Endothelial cell (in vitro differentiated cells): Measurements from ENCODE around the gene TPM4. TPM values are rescaled to one million over a fixed set of nuclear protein-coding genes. Genes with fewer than 3 reads are reported as not detected.
A peak's percentile ranks its signal among the peaks of the same experiment; 100 is the strongest.

Source experiments
- DNase-seq: peaks from one replicate; pipeline ENCODE4 v3.0.0; 2021; ENCODE audit warnings: low spot score
- H3K27ac Mint-ChIP-seq: one replicate; pipeline ENCODE4 v1.8.0; 2021; ENCODE audit warnings: mixed read lengths, inconsistent platforms; ENCODE audit not compliant: unreplicated experiment
- H3K27me3 Mint-ChIP-seq: one replicate; pipeline ENCODE4 v1.8.0; 2021; ENCODE audit warnings: mild to moderate bottlenecking, moderate library complexity, mixed read lengths, inconsistent platforms; ENCODE audit not compliant: unreplicated experiment
- H3K36me3 Mint-ChIP-seq: one replicate; pipeline ENCODE4 v1.8.0; 2021; ENCODE audit warnings: mild to moderate bottlenecking, low read depth, mixed read lengths, inconsistent platforms; ENCODE audit not compliant: unreplicated experiment
- H3K4me1 Mint-ChIP-seq: one replicate; pipeline ENCODE4 v1.8.0; 2021; ENCODE audit warnings: mild to moderate bottlenecking, mixed read lengths, inconsistent platforms; ENCODE audit not compliant: unreplicated experiment
- H3K4me3 Mint-ChIP-seq: one replicate; pipeline ENCODE4 v1.8.0; 2021; ENCODE audit warnings: mild to moderate bottlenecking, mixed read lengths, inconsistent platforms; ENCODE audit not compliant: unreplicated experiment
- H3K9me3 Mint-ChIP-seq: one replicate; pipeline ENCODE4 v1.8.0; 2021; ENCODE audit warnings: mixed read lengths, inconsistent platforms; ENCODE audit not compliant: unreplicated experiment
- CTCF ChIP-seq: fragments of 200-600 bp; sonication (generic); IDR thresholded peaks from one replicate; pipeline ENCODE4 v1.5.0; 2021; ENCODE audit warnings: antibody characterized with exemption; ENCODE audit not compliant: unreplicated experiment
- total RNA-seq: library from RNA; stranded (reverse); fragmentation: NEBNext Ultra II Directional; extraction: Animal tissue kit (Norgen Biotek cat#: 25700); gene quantifications from one replicate; pipeline ENCODE4 v1.2.1, GENCODE V29; 2021; ENCODE audit not compliant: unreplicated experiment

Gene TPM4
- total RNA-seq, 1 donor from 2014 or later = 644 TPM

GRCh38 chr19:16111909-16112752, 35.8 kb downstream of the TPM4 start:
- Mint-ChIP-seq H3K4me1 (peaks cover 23% of the 10 kb centered on the region), H3K27me3 (peaks cover 6% of the 10 kb centered on the region), H3K4me3 (peak overlapping the region; percentile 98), H3K27ac (peak overlapping the region; percentile 97), H3K36me3 (peaks cover 11% of the 10 kb centered on the region), H3K9me3 (no peaks in the 10 kb centered on the region)
- DNase-seq = no peak
- TF ChIP-seq CTCF = no peak

- peaks cover 7% of the 10 kb centered on the region for H3K27me3 Mint-ChIP-seq
These were observed 36.5 kb downstream of the TPM4 start for GRCh38 chr19:16112778-16113177.

GRCh38 chr19:16113727-16114126, 37.4 kb downstream of the TPM4 start:
- H3K9me3 Mint-ChIP-seq = no peaks in the 10 kb centered on the region
- no peak for TF ChIP-seq CTCF
- peaks cover 13% of the 10 kb centered on the region for H3K36me3 Mint-ChIP-seq
- peaks cover 7% of the 10 kb centered on the region for H3K27me3 Mint-ChIP-seq
- H3K27ac Mint-ChIP-seq = no peak overlapping the region
- peaks cover 20% of the 10 kb centered on the region for H3K4me1 Mint-ChIP-seq
- DNase-seq = no peak
- no peak overlapping the region for H3K4me3 Mint-ChIP-seq

More at GRCh38 chr19:16112778-16113177, 36.5 kb downstream of the TPM4 start:
- H3K4me1 Mint-ChIP-seq = peaks cover 20% of the 10 kb centered on the region
- H3K27ac Mint-ChIP-seq = peak overlapping the region; percentile 97
- H3K9me3 Mint-ChIP-seq = no peaks in the 10 kb centered on the region
- no peak for DNase-seq
- TF ChIP-seq CTCF = no peak
- H3K36me3 Mint-ChIP-seq = peaks cover 13% of the 10 kb centered on the region
- H3K4me3 Mint-ChIP-seq = peak overlapping the region; percentile 98

- H3K9me3 Mint-ChIP-seq = no peaks in the 10 kb centered on the region
- H3K27me3 Mint-ChIP-seq = peaks cover 7% of the 10 kb centered on the region
- peaks cover 16% of the 10 kb centered on the region for H3K36me3 Mint-ChIP-seq
- peak overlapping the region; percentile 17 for H3K4me3 Mint-ChIP-seq
- TF ChIP-seq CTCF = no peak
- no peak overlapping the region for H3K27ac Mint-ChIP-seq
- DNase-seq = no peak
- H3K4me1 Mint-ChIP-seq = peaks cover 20% of the 10 kb centered on the region
These were observed 39.2 kb downstream of the TPM4 start for GRCh38 chr19:16115301-16116039.
